Left colon (tissue), 2 donors: ENCODE results near the gene CLRN3. TPM values are rescaled to one million over a fixed set of nuclear protein-coding genes. Genes with fewer than 3 reads are reported as not detected.

Source experiments
- ATAC-seq: fragments of 200-7000 bp; cut with Tn5 transposase; one replicate; pipeline ENCODE4 v1.9.1; 2020; ENCODE audit warnings: mild to moderate bottlenecking, moderate library complexity
- DNase-seq, 2 donors: peaks; one replicate each; pipeline ENCODE4 v3.0.0-alpha.2; 2020
- intact Hi-C, 2 donors: fragments of 100-400 bp; cut with DNase I in 1 of 2; cut with micrococcal nuclease in 1 of 2; formaldehyde crosslinking; loops; one replicate each; pipeline versions ENCODE4 v1.11.2 to v1.14.0; 2022; cut with DNase I, micrococcal nuclease
- long read RNA-seq: library from polyadenylated mRNA; unstranded; transcript quantifications from one replicate; pipeline ENCODE4 v2.0.0, GENCODE V29; 2021
- total RNA-seq, 2 donors: library from RNA; stranded (reverse); fragmentation: NEBNext Ultra II Directional; extraction: Animal tissue kit (Norgen Biotek cat#: 25700); gene quantifications; one replicate each; pipeline ENCODE4 v1.2.1, GENCODE V29; 2021
- donor health status: DM: no; HTN: no; CAD: no.
- donor health status: DM: yes; HTN: yes; CAD: no.

Gene CLRN3, protein sequence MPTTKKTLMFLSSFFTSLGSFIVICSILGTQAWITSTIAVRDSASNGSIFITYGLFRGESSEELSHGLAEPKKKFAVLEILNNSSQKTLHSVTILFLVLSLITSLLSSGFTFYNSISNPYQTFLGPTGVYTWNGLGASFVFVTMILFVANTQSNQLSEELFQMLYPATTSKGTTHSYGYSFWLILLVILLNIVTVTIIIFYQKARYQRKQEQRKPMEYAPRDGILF
- 100 to 1,000 TPM; 148 to 155 TPM for total RNA-seq
- long read RNA-seq, transcript CLRN3-201 (3 exons, 1,152 nt) = major isoform, 59 of 75 reads
- long read RNA-seq, partial matches to known transcripts = 10 of 75 reads
- long read RNA-seq, other reads (novel, unspliced or antisense) = 6 of 75 reads

DNA sequence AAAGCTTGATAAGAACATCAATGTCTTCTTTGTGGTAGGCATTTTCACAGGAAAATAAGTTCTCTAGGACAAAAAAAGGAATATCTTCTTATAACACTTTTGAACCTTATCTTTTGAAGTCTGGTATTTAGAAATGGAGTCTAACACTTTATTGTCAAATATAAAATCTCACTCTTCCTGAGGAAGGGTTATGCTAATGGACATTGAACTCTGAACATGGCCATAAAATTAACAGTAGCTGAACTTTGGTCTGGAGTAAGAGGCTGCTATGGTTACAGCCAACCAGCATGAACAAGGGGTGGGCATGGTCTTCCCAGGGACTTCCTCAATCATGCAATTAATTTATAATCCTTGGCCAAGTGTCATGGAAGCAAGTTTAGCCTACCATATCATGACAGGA lies at the start of gene CLRN3:
Gene CLRN3 (minus strand): TSS at position 199 of the 400 bp plus-strand sequence. CDS start 157 bp downstream, at position 42.
- intact Hi-C loops = no loop called here
- DNase-seq (peak; percentile 31 to 78), ATAC-seq (peak; percentile 78)

DNA sequence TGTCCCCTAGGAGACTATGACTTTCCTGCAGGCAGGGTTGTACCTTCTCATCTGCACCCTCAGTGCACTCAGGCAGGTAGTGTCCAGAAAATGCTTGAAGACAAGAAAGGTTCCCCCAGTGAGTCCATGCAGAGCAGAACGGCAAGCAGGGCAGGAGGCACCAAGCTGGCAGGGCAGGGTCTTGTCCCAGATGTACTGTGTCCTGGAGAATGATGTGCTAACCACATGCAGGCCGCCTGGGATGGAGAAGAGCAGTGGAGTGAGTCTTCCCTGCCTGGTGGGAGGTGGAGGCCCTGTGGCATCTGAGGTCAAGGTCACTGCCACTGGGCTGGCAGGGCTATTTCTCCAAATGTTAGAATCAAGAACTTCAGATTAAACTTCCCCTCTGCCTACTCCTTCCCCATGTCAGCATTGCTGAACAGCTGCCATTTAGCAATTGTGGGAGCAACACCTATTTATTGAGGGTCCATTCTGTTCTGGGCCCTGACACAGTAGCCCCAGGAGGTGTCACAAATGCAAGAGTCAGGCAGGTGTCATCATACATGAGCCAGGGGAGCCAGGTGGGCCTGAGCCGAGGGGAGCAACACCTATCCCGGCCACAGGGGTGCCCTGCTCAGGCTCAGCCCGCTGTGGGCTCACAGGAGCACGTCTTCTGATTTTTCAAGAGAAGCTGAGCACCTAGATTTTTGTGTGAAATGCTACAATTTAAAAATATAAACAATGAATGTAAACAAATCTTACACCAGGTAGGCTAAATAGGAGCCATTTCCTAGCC lies 48.3 kb upstream of the CLRN3 start:
- ATAC-seq (no peak), DNase-seq (no peak)
- intact Hi-C loops = no loop called here

DNA sequence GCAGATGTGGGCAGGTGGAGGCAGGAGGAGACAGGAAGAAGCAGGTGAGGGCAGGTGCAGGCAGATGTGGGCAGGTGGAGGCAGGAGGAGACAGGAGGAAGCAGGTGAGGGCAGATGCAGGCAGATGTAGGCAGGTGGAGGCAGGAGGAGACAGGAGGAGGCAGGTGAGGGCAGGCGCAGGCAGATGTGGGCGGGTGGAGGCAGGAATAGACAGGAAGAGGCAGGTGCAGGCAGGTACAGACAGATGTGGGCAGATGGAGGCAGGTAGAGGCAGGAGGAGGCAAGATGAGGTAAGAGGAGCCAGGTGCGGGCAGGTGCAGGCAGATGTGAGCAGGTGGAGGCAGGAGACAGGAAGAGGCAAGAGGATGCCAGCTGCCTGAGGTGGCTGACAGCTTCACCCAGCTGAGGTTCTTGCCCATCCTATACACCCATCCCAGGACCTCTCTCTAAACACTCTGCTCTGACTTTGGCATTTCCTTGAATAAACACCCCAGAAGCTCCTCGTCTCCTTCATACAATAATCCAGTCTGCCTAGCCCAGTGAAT lies 47.1 kb upstream of the CLRN3 start:
- ATAC-seq (no peak), DNase-seq (no peak)
- intact Hi-C loops = no loop called here

GRCh38 chr10:127937915-127938463 lies 45.2 kb upstream of the CLRN3 start:
- ATAC-seq = no peak
- no peak for DNase-seq
- intact Hi-C loops = no loop called here

DNA sequence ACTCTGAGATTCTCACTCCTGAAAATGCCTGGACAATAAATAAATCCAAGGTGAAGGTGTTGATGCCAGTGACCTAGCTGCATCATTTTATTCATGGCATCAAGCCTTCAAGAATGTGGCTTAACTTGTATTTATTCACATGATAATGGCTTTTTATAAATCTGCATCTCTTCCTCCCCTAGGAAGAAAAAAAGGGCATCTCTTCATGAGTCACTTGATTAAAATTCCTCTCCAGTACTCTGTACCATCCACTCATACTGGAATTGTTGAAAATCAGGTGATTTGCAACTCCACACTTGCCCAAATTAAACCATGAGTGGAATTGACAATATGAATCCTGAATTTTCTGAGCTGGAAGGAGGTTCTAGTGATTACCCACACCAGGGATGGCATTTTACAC lies 44.3 kb upstream of the CLRN3 start:
- ATAC-seq = no peak
- DNase-seq = no peak
- intact Hi-C loops = no loop called here

DNA sequence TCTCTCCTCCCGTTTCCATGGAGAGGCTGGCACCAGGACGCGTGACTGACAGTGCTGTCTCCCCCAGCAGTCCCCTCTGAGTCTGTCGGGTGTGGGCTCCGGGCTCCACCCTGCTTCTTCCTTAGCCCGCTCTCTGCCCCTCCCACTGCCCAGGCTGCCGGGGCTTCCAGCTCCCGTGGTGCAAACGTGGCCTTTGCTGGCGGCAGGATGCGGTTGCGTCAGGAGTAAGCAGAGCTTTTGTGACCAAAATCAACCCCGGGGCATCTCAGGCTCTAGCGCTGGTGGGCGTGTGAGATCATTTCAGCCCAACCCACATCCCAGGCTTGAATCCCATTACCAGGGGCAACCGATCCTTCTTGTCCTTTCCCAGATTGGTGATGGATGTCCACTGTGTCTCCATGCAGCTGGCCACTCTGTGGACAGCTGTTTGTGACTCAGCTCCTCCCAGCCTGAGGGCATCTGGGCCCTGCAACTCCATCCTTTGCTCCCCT lies 42.4 kb upstream of the CLRN3 start:
- DNase-seq = no peak
- no peak for ATAC-seq
- intact Hi-C loops = no loop called here

GRCh38 chr10:127934383-127934782 lies 41.6 kb upstream of the CLRN3 start:
- DNase-seq (no peak), ATAC-seq (no peak)
- intact Hi-C loops = no loop called here

- intact Hi-C loops = no loop called here
- DNase-seq (no peak), ATAC-seq (no peak)
These were observed 40.5 kb upstream of the CLRN3 start for GRCh38 chr10:127933271-127933670.

DNA sequence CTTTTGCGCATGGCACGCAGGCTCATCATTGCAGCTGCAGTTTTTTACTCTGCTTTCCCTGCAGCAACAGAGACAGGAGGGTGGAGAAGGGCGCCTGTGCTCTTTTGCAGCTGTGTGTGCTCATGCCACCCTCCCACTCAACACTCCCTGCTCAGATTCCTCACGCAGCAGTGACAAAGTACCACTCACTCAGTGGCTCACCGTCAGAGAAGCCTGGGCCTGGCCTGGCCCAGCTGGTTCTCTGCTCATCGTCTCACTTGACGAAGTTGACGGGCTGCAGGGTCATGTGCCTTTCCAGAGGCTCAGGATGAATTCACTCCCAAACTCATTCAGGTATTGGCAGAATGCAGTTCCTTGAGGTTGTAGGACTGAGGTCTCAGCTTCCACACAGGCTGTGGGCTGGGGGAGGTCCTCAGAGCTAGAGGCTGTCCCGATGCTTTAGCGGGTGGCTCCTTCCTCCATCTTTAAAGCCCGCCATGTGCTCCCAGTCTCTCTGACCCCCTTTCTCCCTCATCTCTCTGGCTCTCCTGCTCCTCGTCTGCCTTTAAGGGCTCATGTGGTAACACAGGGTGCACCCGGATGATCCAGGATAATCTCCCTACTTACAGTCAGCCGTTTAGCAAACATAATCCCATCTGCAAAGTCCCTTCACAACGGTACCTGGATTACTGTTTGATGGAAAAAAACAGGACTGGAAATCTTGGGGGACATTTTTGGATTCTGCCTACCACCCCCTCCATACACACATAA lies 40.0 kb upstream of the CLRN3 start:
- ATAC-seq = no peak
- DNase-seq = no peak
- intact Hi-C loops = no loop called here

GRCh38 chr10:127928021-127928806 lies 35.5 kb upstream of the CLRN3 start:
- no peak for DNase-seq
- ATAC-seq = no peak
- intact Hi-C loops = no loop called here

DNA sequence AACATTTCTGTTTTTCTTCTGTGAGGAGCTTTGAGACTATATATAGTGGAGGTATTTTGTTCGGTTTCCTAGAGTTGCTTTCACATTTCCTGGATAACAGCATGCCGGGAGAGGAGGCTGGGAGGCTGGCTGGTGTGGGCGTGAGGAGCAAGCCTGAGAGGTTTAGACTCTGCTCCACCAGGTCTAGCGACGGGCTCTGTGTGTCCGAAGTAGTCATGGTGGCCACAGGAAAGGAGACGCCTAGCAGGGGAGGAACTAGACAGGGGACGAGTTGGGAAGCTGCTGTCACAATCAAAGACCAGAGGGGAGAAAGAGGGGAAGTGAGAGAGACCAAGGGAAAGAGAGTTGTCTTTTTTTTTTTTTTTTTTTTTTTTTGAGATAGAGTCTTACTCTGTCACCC lies 33.7 kb upstream of the CLRN3 start:
- ATAC-seq (no peak), DNase-seq (no peak)
- intact Hi-C loops = no loop called here

GRCh38 chr10:127925471-127926207 lies 32.9 kb upstream of the CLRN3 start:
- intact Hi-C loops = no loop called here
- ATAC-seq (no peak), DNase-seq (no peak)

- intact Hi-C loops = no loop called here
- DNase-seq (no peak), ATAC-seq (no peak)
These were observed 30.9 kb upstream of the CLRN3 start for GRCh38 chr10:127923646-127924045.

- intact Hi-C loops = no loop called here
- DNase-seq = no peak
- ATAC-seq = no peak
These were observed 30.1 kb upstream of the CLRN3 start for GRCh38 chr10:127922675-127923366.

- ATAC-seq (no peak), DNase-seq (no peak)
These were observed 29.5 kb upstream of the CLRN3 start for GRCh38 chr10:127922206-127922605.

DNA sequence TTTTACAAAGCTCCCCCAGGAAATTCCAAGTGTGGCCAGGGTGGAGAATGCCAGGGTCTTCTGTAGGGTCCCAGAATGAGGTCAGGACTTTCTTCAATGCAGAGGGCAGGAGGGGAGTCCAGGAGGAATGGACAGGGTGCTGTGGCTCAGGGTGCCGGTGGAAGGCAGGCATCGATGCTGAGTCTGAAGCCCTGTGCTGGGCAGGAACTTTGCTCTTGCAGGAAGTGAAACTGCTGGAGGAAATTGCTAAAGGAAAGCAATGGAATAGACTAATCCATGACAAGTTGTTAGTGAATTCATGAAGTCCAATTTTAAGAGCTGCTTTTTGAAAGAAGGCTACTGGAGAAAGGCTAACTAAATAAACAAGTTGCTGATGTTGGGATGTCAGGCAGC lies 29.0 kb upstream of the CLRN3 start:
- DNase-seq (no peak), ATAC-seq (peak; percentile 49)
- intact Hi-C loops = no loop called here

More at GRCh38 chr10:127922206-127922605, 29.5 kb upstream of the CLRN3 start:
- intact Hi-C loops = no loop called here
